ENCODE data around the gene OR52L1.

OR52L1 gene

DNA sequence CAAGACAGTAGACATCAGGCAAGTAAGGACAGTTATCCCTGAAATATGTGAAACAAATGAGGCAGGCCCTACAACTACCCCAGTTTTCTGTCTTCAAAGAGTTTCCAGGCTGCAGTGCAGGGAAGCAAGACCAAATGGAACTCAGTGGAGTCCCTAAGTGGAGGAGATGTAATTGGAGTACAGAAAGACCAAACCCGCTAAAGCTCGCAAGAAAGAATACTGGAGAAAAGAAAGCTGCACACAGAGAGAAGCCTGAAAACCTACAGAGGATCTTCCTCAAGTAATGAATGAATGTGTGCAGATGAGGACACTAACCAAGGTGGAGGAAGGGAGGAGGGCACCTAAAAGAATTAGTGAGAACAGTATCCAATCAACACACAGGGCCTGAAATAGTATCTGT, 46.0 kb downstream of the OR52L1 start:
- DNase-seq (ENCODE audit: low read depth), result no peak

GRCh38 chr11:5938603-5938965, 48.2 kb downstream of the OR52L1 start:
- no peak for DNase-seq (ENCODE audit: low read depth)

- DNase-seq (ENCODE audit: low read depth), result no peak
Observed at GRCh38 chr11:5937868-5938602, 48.8 kb downstream of the OR52L1 start.

Measured in activated gamma-delta T cell treated with anti-CD3 and anti-CD28 coated beads, Interleukin-2, amount 50 U/mL, for 16 hours (primary cell).